ENCODE measurements around the gene NT5DC3. TPM values are rescaled to one million over a fixed set of nuclear protein-coding genes. Genes with fewer than 3 reads are reported as not detected.

NT5DC3 gene
- total RNA-seq, 1 donor from 2014 or later, result 4.0 TPM

DNA sequence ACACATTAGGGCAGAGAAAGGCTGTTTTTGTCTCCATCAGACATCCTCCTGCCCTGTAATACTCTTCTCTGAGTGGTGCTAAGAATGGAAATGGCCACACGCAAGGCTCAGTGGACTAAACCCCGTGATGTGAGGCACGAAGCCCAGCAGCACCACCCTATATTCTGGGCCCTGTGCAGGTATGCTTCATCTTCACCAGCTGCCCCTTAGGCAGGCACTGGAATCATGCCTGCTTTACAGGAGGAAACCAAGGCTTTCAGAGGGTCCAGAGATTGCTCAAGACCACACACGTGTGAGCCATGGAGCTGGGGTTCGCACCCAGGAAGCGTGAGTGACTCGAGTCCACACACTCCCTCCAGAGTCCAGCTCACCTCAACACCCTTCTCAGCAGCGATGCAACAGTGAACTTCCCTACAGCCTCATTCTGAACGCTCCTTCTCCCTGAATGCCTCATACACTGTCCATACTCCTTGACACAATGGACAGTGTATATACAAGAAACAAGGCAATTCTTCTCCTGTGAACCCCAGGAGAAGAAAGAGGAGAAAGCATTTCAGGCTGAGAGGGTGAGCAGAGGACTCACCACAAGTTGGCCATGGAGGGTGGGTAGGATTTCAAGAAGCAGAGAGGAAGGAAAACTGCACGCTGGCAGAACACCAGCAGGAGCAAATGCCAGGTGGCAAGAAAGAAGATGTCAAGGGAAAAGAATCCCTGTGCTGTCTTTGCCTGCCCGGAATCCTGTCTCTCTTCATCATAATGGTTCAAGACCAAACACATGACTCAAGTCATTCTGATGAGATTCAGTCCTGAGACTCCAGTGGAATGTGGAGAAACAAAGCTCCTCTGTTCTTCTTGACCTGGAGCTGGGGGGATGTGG lies 39.1 kb downstream of the NT5DC3 start:
- no peaks in the 10 kb centered on the region for H3K9me3 ChIP-seq
- peaks cover 44% of the 10 kb centered on the region for H3K4me1 ChIP-seq
- H3K36me3 ChIP-seq, result no peaks in the 10 kb centered on the region
- H3K27me3 ChIP-seq (ENCODE audit: low read depth), result no peaks in the 10 kb centered on the region
- ATAC-seq (no peak), DNase-seq (no peak)
- no peak overlapping the region for H3K4me3 ChIP-seq
- intact Hi-C loops (cut with DNase I), result no loop called here
- no peak overlapping the region for H3K27ac ChIP-seq
- no peak for TF ChIP-seq CTCF (IDR thresholded peaks at IDR 0.05)

- peak; percentile 48 for DNase-seq
- Histone ChIP-seq H3K4me1 (peaks cover 26% of the 10 kb centered on the region), H3K27ac (peak overlapping the region; percentile 51), H3K36me3 (peaks cover 3% of the 10 kb centered on the region), H3K4me3 (no peak overlapping the region), H3K27me3 (ENCODE audit: low read depth) (no peaks in the 10 kb centered on the region), H3K9me3 (no peaks in the 10 kb centered on the region)
- TF ChIP-seq CTCF (IDR thresholded peaks at IDR 0.05), result no peak
- ATAC-seq, result peak; percentile 83 to 87
- intact Hi-C loops (cut with DNase I), result no loop called here
Observed at GRCh38 chr12:103799857-103800771, 40.9 kb downstream of the NT5DC3 start.

DNA sequence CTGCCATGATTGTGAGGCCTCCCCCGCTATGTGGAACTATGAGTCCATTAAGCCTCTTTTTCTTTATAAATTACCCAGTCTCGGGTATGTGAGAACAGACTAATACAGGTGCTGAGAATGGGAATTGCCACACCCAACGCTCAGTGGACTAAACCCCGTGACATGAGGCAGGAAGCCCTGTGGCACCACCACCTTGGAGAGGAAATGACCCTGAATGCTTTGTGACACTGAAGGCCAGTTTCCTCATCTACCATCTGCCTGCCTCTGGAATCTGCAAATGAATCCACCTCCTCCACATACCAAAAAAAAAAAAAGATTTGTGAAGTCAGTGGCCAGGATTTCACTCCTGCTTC lies 41.6 kb downstream of the NT5DC3 start:
- no peak for TF ChIP-seq CTCF (IDR thresholded peaks at IDR 0.05)
- DNase-seq, result no peak
- H3K27me3 ChIP-seq (ENCODE audit: low read depth), result no peaks in the 10 kb centered on the region
- peak; percentile 33 to 38 for ATAC-seq
- H3K4me3 ChIP-seq, result no peak overlapping the region
- peaks cover 3% of the 10 kb centered on the region for H3K36me3 ChIP-seq
- intact Hi-C loops (cut with DNase I), result no loop called here
- H3K4me1 ChIP-seq, result peaks cover 21% of the 10 kb centered on the region
- H3K9me3 ChIP-seq, result no peaks in the 10 kb centered on the region
- no peak overlapping the region for H3K27ac ChIP-seq

- no peak for DNase-seq
- no peak overlapping the region for H3K27ac ChIP-seq
- H3K36me3 ChIP-seq, result peaks cover 6% of the 10 kb centered on the region
- intact Hi-C loops (cut with DNase I), result no loop called here
- ATAC-seq, result no peak
- H3K4me3 ChIP-seq, result no peak overlapping the region
- no peaks in the 10 kb centered on the region for H3K9me3 ChIP-seq
- H3K4me1 ChIP-seq, result peaks cover 19% of the 10 kb centered on the region
- no peaks in the 10 kb centered on the region for H3K27me3 ChIP-seq (ENCODE audit: low read depth)
- no peak for TF ChIP-seq CTCF (IDR thresholded peaks at IDR 0.05)
Observed at GRCh38 chr12:103798586-103798985, 42.4 kb downstream of the NT5DC3 start.

GRCh38 chr12:103794309-103795213 lies 46.5 kb downstream of the NT5DC3 start:
- H3K27ac ChIP-seq, result no peak overlapping the region
- intact Hi-C loops (cut with DNase I), result no loop called here

More at GRCh38 chr12:103794309-103795213, 46.5 kb downstream of the NT5DC3 start:
- Histone ChIP-seq H3K4me3 (no peak overlapping the region), H3K4me1 (peaks cover 3% of the 10 kb centered on the region), H3K27me3 (ENCODE audit: low read depth) (no peaks in the 10 kb centered on the region), H3K9me3 (no peaks in the 10 kb centered on the region), H3K36me3 (peaks cover 14% of the 10 kb centered on the region)
- no peak for ATAC-seq
- no peak for DNase-seq
- TF ChIP-seq CTCF (IDR thresholded peaks at IDR 0.05), result no peak
